ENCODE results near the gene SIRPB2. TPM values are rescaled to one million over a fixed set of nuclear protein-coding genes. Genes with fewer than 3 reads are reported as not detected.

The SIRPB2 gene
- total and polyA plus RNA-seq, 9 donors: 0.88 to 3.8 (median 1.4) TPM

GRCh38 chr20:1442304-1442703 lies 48.9 kb downstream of the SIRPB2 start:
- Histone ChIP-seq H3K27ac (no peak overlapping the region), H3K9me3 (no peaks in the 10 kb centered on the region), H3K36me3 (no peaks in the 10 kb centered on the region), H3K4me3 (no peak overlapping the region), H3K4me1 (ENCODE audit: insufficient read depth) (no peaks in the 10 kb centered on the region), H3K27me3 (no peaks in the 10 kb centered on the region)
- intact Hi-C loops (cut with DNase I): loop anchor here in 2 of 4 donors (5.0 kb wide), 1 partner anchor 130 kb away; no protein-coding TSS in a partner anchor
- TF ChIP-seq POLR2A (IDR thresholded peaks at IDR 0.05): no peak
- no peak for TF ChIP-seq EP300 (IDR thresholded peaks at IDR 0.05)
- TF ChIP-seq CTCF (IDR thresholded peaks at IDR 0.05): no peak
- DNase-seq: no peak
- 79 to 89% (median 83%) methylated on average over 2 of the region's 2 CpGs for WGBS, 3 donors

- intact Hi-C loops (cut with DNase I): loop anchor here in 2 of 4 donors (5.0 kb wide), 1 partner anchor 129 kb away; no protein-coding TSS in a partner anchor
- H3K9me3 ChIP-seq: no peaks in the 10 kb centered on the region
These were observed 50.1 kb downstream of the SIRPB2 start for GRCh38 chr20:1441133-1441532.

GRCh38 chr20:1440024-1440423 lies 51.2 kb downstream of the SIRPB2 start:
- no peak overlapping the region for H3K27ac ChIP-seq
- no peak overlapping the region for H3K4me3 ChIP-seq
- TF ChIP-seq EP300 (IDR thresholded peaks at IDR 0.05): no peak
- TF ChIP-seq POLR2A (IDR thresholded peaks at IDR 0.05): no peak
- TF ChIP-seq CTCF (IDR thresholded peaks at IDR 0.05): no peak
- H3K36me3 ChIP-seq: no peaks in the 10 kb centered on the region
- no peaks in the 10 kb centered on the region for H3K27me3 ChIP-seq
- intact Hi-C loops (cut with DNase I): loop anchor here in 2 of 4 donors (5.0 kb wide), 1 partner anchor 128 kb away; no protein-coding TSS in a partner anchor
- no peaks in the 10 kb centered on the region for H3K4me1 ChIP-seq (ENCODE audit: insufficient read depth)
- no peaks in the 10 kb centered on the region for H3K9me3 ChIP-seq
- 65 to 79% (median 69%) methylated on average over 6 of the region's 6 CpGs for WGBS, 3 donors
- no peak for DNase-seq

More at GRCh38 chr20:1441133-1441532, 50.1 kb downstream of the SIRPB2 start:
- WGBS, 3 donors: 66 to 91% (median 75%) methylated on average over 3 of the region's 3 CpGs
- DNase-seq: no peak
- Histone ChIP-seq H3K36me3 (no peaks in the 10 kb centered on the region), H3K4me3 (no peak overlapping the region), H3K27me3 (no peaks in the 10 kb centered on the region), H3K27ac (no peak overlapping the region), H3K4me1 (ENCODE audit: insufficient read depth) (no peaks in the 10 kb centered on the region)
- no peak for TF ChIP-seq CTCF (IDR thresholded peaks at IDR 0.05)
- TF ChIP-seq EP300 (IDR thresholded peaks at IDR 0.05): no peak
- no peak for TF ChIP-seq POLR2A (IDR thresholded peaks at IDR 0.05)

GRCh38 chr20:1438361-1438760 lies 52.9 kb downstream of the SIRPB2 start:
- Histone ChIP-seq H3K9me3 (no peaks in the 10 kb centered on the region), H3K4me3 (no peak overlapping the region), H3K4me1 (ENCODE audit: insufficient read depth) (no peaks in the 10 kb centered on the region), H3K36me3 (no peaks in the 10 kb centered on the region), H3K27ac (no peak overlapping the region), H3K27me3 (no peaks in the 10 kb centered on the region)
- no peak for DNase-seq
- intact Hi-C loops (cut with DNase I): loop anchor here in 2 of 4 donors (5.0 kb wide), 1 partner anchor 126 kb away; no protein-coding TSS in a partner anchor
- TF ChIP-seq EP300 (IDR thresholded peaks at IDR 0.05) (no peak), POLR2A (IDR thresholded peaks at IDR 0.05) (no peak), CTCF (IDR thresholded peaks at IDR 0.05) (no peak)
- WGBS, 3 donors: 0 to 95% (median 60%) methylated on average over 1 of the region's 1 CpG
